ENCODE measurements around the gene TPCN1. TPM values are rescaled to one million over a fixed set of nuclear protein-coding genes. Genes with fewer than 3 reads are reported as not detected.

The TPCN1 gene
- total and polyA plus RNA-seq, 2 of the 13 experiments (the other 11 are each of a cell fraction or from before 2014, with no cell fraction given) = 8.0 to 26.8 TPM

GRCh38 chr12:113242560-113242959 lies 21.3 kb downstream of the TPCN1 start:
- intact Hi-C loops (cut with micrococcal nuclease; ENCODE audit: unreplicated experiment) (no loop called here), in situ Hi-C loops (cut with HindIII; ENCODE audit: extremely low pct_ligation_motif_present, low pct_unique_long_range_greater_than_20kb) (no loop called here)
- 94% methylated on average over 8 of the region's 8 CpGs for WGBS (ENCODE audit: low lambda C conversion rate)
- H3K9ac ChIP-seq (ENCODE audit: insufficient read depth, low read depth, low read length) = no peak overlapping the region
- no peaks in the 10 kb centered on the region for H3K9me3 ChIP-seq (ENCODE audit: low read length)
- ChIA-PET POLR2A (interaction anchor here (0.7 to 1.7 kb wide), 2 partner anchors 11 to 12 kb away, joined by 3 to 7 read pairs; no protein-coding TSS in a partner anchor), CTCF (ENCODE audit: low intra/inter-chr PET ratio, low total read pairs) (no interaction called here)
- no peak for TF ChIP-seq ZNF746 (CRISPR knock-in tag; IDR thresholded peaks at IDR 0.05)
- TF ChIP-seq ZNF121 (CRISPR knock-in tag; IDR thresholded peaks at IDR 0.05) = no peak
- no peak for TF ChIP-seq DDIT3 (CRISPR knock-in tag; IDR thresholded peaks at IDR 0.05)
- TF ChIP-seq BRD4 (CRISPR knock-in tag; IDR thresholded peaks at IDR 0.05) = no peak
- no peak for TF ChIP-seq ZFP82 (CRISPR knock-in tag; IDR thresholded peaks at IDR 0.05; ENCODE audit: borderline replicate concordance)
- TF ChIP-seq SUZ12 (IDR thresholded peaks at IDR 0.05; ENCODE audit: low read depth, low read length) = no peak
- no peak for TF ChIP-seq HNRNPH1 (optimal IDR thresholded peaks at IDR 0.05; ENCODE audit: low read depth, low read length)
- TF ChIP-seq ZNF720 (CRISPR knock-in tag; IDR thresholded peaks at IDR 0.05) = no peak
- TF ChIP-seq MAFG (CRISPR knock-in tag; IDR thresholded peaks at IDR 0.05) = no peak
- no peak overlapping the region for H3K4me2 ChIP-seq (ENCODE audit: low read depth, low read length)
- DNase-seq (ENCODE audit: low spot score) = no peak
- H3K79me2 ChIP-seq (ENCODE audit: insufficient read depth, low read length) = no peaks in the 10 kb centered on the region
- no peaks in the 10 kb centered on the region for H4K20me1 ChIP-seq (ENCODE audit: insufficient read depth, low read length)
- no peak overlapping the region for H3K4me3 ChIP-seq (replicated peaks in 1 of 3; ENCODE audit: insufficient read depth in 1 of 3, low read depth in 2 of 3, low read length in 3 of 3)
- H3K4me1 ChIP-seq (ENCODE audit: insufficient read depth, low read length) = peaks cover 56% of the 10 kb centered on the region
- no TSS peak for BruUV-seq (replicated peaks)
- no peaks in the 10 kb centered on the region for H3K27me3 ChIP-seq (ENCODE audit: control insufficient read depth in 1 of 2, insufficient read depth in 2 of 2, low read length in 2 of 2)
- no peak overlapping the region for H3K27ac ChIP-seq (ENCODE audit: extremely low read length, insufficient read depth, low read length)
- no peak for FAIRE-seq
- no peak for ATAC-seq
- no peak overlapping the region for H2AFZ ChIP-seq (ENCODE audit: low read length)
- H3K36me3 ChIP-seq (replicated peaks in 1 of 2; ENCODE audit: control insufficient read depth in 1 of 2, insufficient read depth in 2 of 2, low read length in 2 of 2) = peaks cover 0 to 2% of the 10 kb centered on the region in 2 experiments; a peak in 2 of 5 replicates

GRCh38 chr12:113244047-113244460 lies 22.8 kb downstream of the TPCN1 start:
- in situ Hi-C loops (cut with HindIII; ENCODE audit: extremely low pct_ligation_motif_present, low pct_unique_long_range_greater_than_20kb) = no loop called here
- TF ChIP-seq TEAD2 (CRISPR knock-in tag; IDR thresholded peaks at IDR 0.05) (no peak), NBN (conservative IDR thresholded peaks at IDR 0.05) (no peak), HNRNPH1 (optimal IDR thresholded peaks at IDR 0.05; ENCODE audit: low read depth, low read length) (no peak), ZNF530 (CRISPR knock-in tag; IDR thresholded peaks at IDR 0.05; ENCODE audit: low read depth) (no peak), HMGXB3 (CRISPR knock-in tag; IDR thresholded peaks at IDR 0.05; ENCODE audit: borderline replicate concordance) (no peak), CENPBD1 (CRISPR knock-in tag; IDR thresholded peaks at IDR 0.05; ENCODE audit: borderline replicate concordance, low read depth) (no peak)

More at GRCh38 chr12:113244047-113244460, 22.8 kb downstream of the TPCN1 start:
- H3K9me3 ChIP-seq (ENCODE audit: low read length) = no peaks in the 10 kb centered on the region
- WGBS (ENCODE audit: low lambda C conversion rate) = 92% methylated on average over 5 of the region's 5 CpGs
- DNase-seq (ENCODE audit: low spot score) (no peak), FAIRE-seq (no peak), ATAC-seq (no peak)
- peaks cover 53% of the 10 kb centered on the region for H3K4me1 ChIP-seq (ENCODE audit: insufficient read depth, low read length)
- no peak overlapping the region for H3K4me3 ChIP-seq (replicated peaks in 1 of 3; ENCODE audit: insufficient read depth in 1 of 3, low read depth in 2 of 3, low read length in 3 of 3)
- no peak overlapping the region for H3K4me2 ChIP-seq (ENCODE audit: low read depth, low read length)
- CTCF ChIA-PET (ENCODE audit: low intra/inter-chr PET ratio, low total read pairs) = no interaction called here
- no peak overlapping the region for H3K9ac ChIP-seq (ENCODE audit: insufficient read depth, low read depth, low read length)
- BruUV-seq (replicated peaks) = no TSS peak
- no peaks in the 10 kb centered on the region for H4K20me1 ChIP-seq (ENCODE audit: insufficient read depth, low read length)
- H3K79me2 ChIP-seq (ENCODE audit: insufficient read depth, low read length) = no peaks in the 10 kb centered on the region
- H3K27me3 ChIP-seq (ENCODE audit: control insufficient read depth in 1 of 2, insufficient read depth in 2 of 2, low read length in 2 of 2) = no peaks in the 10 kb centered on the region
- no peak overlapping the region for H3K27ac ChIP-seq (ENCODE audit: extremely low read length, insufficient read depth, low read length)
- intact Hi-C loops (cut with micrococcal nuclease; ENCODE audit: unreplicated experiment) = loop anchor here (2.0 kb wide), 1 partner anchor 13 kb away; no protein-coding TSS in a partner anchor
- POLR2A ChIA-PET = no interaction called here
- no peak overlapping the region for H2AFZ ChIP-seq (ENCODE audit: low read length)
- H3K36me3 ChIP-seq (replicated peaks in 1 of 2; ENCODE audit: control insufficient read depth in 1 of 2, insufficient read depth in 2 of 2, low read length in 2 of 2) = peaks cover 0 to 2% of the 10 kb centered on the region in 2 experiments; a peak in 2 of 5 replicates
